Esophagus muscularis mucosa (tissue), 3 donors: Measurements from ENCODE around the gene NUBP2.

Experiments used
- CTCF ChIP-seq, 3 experiments: fragments of 200-600 bp in 2 of 3; fragments of 450-650 bp in 1 of 3; sonication (generic) in 2 of 3; IDR thresholded peaks; one replicate each; pipeline ENCODE4 v1.5.1; 2017 to 2019; ENCODE audit warnings: antibody characterized with exemption in 3 of 3, mild to moderate bottlenecking in 2 of 3, moderate library complexity in 1 of 3
- POLR2A ChIP-seq: fragments of 450-650 bp; IDR thresholded peaks from one replicate; pipeline ENCODE4 v1.6.1; 2017; ENCODE audit warnings: antibody characterized with exemption, moderate library complexity, mild to moderate bottlenecking, low read depth

DNA sequence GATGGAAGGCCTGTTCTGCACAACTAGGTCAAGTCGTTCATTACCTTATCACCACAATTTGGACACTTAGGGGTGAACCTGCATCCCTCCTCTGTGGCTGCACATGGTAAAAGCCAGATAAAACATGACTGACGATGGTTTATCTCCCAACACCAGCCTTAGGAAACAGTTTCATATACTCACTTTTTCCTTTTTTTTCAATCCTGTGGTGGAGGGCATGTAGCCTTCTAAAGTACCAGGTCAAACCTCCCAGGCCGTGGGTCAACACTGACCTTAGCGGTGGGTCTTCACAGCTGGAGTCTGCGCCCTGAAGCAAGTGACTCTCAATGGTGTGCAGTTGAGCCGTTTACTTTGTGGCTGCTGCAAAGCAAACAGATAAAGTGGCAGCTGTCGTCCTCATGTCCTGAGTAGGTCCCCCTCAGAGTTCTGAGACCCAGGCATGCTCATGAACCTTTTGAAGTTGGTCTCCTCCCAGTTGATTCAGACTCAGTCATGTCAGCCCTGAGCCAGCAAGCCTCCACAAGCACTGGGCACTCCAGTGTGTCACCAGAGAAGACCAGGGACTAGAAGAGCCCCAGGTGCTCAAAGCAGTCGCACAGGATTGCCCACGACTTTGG lies 50.2 kb downstream of the NUBP2 start:
- no peak for TF ChIP-seq CTCF (IDR thresholded peaks at IDR 0.05)
- TF ChIP-seq POLR2A: no peak
